ENCODE data around the gene NCOA7.

DNA sequence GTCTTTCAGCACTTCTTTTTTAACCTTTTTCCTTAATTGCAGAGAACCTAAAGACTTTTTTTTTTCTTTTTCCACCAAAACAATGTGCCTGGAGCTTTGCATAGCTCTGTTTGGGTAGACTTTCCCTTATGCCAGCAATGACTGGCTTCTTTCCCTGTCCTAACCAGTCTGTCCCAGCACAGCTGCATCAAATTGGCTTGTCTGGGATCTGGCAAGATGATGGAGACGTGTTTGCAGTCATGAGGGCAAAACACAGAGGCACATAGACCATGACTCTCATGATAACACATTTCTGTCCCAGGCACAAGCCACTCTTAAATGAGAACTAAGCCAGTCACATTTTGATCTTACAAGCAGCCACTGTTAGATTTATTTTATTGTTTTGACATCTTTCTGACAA is 24.8 kb upstream of the NCOA7 start:
- TF ChIP-seq POLR2A (IDR thresholded peaks at IDR 0.05; ENCODE audit: borderline replicate concordance, extremely low read depth, insufficient read depth, insufficient read length): no peak
- TF ChIP-seq RAD21 (IDR thresholded peaks at IDR 0.05; ENCODE audit: low read depth): no peak
- TF ChIP-seq, protein P1, sequence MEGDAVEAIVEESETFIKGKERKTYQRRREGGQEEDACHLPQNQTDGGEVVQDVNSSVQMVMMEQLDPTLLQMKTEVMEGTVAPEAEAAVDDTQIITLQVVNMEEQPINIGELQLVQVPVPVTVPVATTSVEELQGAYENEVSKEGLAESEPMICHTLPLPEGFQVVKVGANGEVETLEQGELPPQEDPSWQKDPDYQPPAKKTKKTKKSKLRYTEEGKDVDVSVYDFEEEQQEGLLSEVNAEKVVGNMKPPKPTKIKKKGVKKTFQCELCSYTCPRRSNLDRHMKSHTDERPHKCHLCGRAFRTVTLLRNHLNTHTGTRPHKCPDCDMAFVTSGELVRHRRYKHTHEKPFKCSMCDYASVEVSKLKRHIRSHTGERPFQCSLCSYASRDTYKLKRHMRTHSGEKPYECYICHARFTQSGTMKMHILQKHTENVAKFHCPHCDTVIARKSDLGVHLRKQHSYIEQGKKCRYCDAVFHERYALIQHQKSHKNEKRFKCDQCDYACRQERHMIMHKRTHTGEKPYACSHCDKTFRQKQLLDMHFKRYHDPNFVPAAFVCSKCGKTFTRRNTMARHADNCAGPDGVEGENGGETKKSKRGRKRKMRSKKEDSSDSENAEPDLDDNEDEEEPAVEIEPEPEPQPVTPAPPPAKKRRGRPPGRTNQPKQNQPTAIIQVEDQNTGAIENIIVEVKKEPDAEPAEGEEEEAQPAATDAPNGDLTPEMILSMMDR (IDR thresholded peaks at IDR 0.05 in 2 of 3, conservative IDR thresholded peaks at IDR 0.05 in 1 of 3; ENCODE audit: borderline replicate concordance in 1 of 3, insufficient read depth in 1 of 3, low read depth in 2 of 3, low read length in 2 of 3): no peak
